K562 (cell line): ENCODE results near the gene KISS1. TPM values are rescaled to one million over a fixed set of nuclear protein-coding genes. Genes with fewer than 3 reads are reported as not detected.

Experiments
- ATAC-seq: fragments of 200-7000 bp; cut with Tn5 transposase; 3 replicates; pipeline ENCODE4 v1.9.1; 2020; ENCODE audit warnings: moderate library complexity
- BruUV-seq: library from RNA; stranded (reverse); fragments of 400-500 nt; replicated peaks from 2 replicates; lab custom pipeline; 2021; lab: Mats Ljungman, UMichigan
- CTCF ChIA-PET: fragments of 300-600 bp; formaldehyde crosslinking; extraction: SDS; loops from one replicate; lab custom pipeline; 2021; ENCODE audit warnings: low intra/inter-chr PET ratio; lab: Yijun Ruan, JAX
- POLR2A ChIA-PET: fragments of 300-600, 350-650 bp; sonication (Branson Sonifier 250); formaldehyde crosslinking; extraction: SDS; loops from one replicate; lab custom pipeline; 2021; ENCODE audit warnings: antibody characterized with exemption, inconsistent platforms; lab: Yijun Ruan, JAX
- DNase-seq, 4 experiments: peaks; one replicate each; pipeline versions ENCODE4 v3.0.0 to v3.0.0-alpha.2; 2011 to 2018; ENCODE audit warnings: low spot score in 3 of 4, mixed read lengths in 3 of 4; ENCODE audit errors: extremely low read depth in 1 of 4
- FAIRE-seq: peaks from 2 replicates; lab custom pipeline; 2011; peaks lifted over from hg19 to GRCh38; lab: Jason Lieb, UNC
- H2AFZ ChIP-seq: 2 replicates; pipeline ENCODE4 v1.6.0; 2011; ENCODE audit warnings: low read depth, low read length, control low read depth, inconsistent platforms
- H3K27ac ChIP-seq: fragments of 200-600 bp; 3 replicates; pipeline ENCODE4 v1.8.0; 2011; ENCODE audit warnings: low read depth, mild to moderate bottlenecking, control low read depth, inconsistent platforms, low read length, moderate library complexity, mixed read lengths; ENCODE audit errors: extremely low read depth
- H3K27me3 ChIP-seq, 2 experiments: fragments of 300-600 bp in 1 of 2; 2 replicates in 1 of 2; 3 replicates in 1 of 2; pipeline versions ENCODE4 v1.6.0 to v1.8.0; 2011; ENCODE audit warnings: inconsistent platforms in 2 of 2, low read length in 2 of 2, mild to moderate bottlenecking in 1 of 2, mixed read lengths in 1 of 2, moderate library complexity in 1 of 2; ENCODE audit not compliant: control insufficient read depth in 2 of 2, insufficient read depth in 2 of 2
- H3K36me3 ChIP-seq: fragments of 300-600 bp; 3 replicates; pipeline ENCODE4 v1.8.0; 2011; ENCODE audit warnings: mild to moderate bottlenecking, low read length, inconsistent platforms; ENCODE audit not compliant: control insufficient read depth, insufficient read depth
- H3K4me1 ChIP-seq, 2 experiments: fragments of 200-600 bp in 1 of 2; replicated peaks in 1 of 2; 2 replicates in 1 of 2; 3 replicates in 1 of 2; pipeline versions ENCODE4 v1.5.1 to v1.8.0; 2011; ENCODE audit warnings: inconsistent platforms in 2 of 2, low read length in 2 of 2, mild to moderate bottlenecking in 1 of 2, mixed read lengths in 1 of 2, moderate library complexity in 1 of 2; ENCODE audit not compliant: control insufficient read depth in 2 of 2, insufficient read depth in 2 of 2
- H3K4me2 ChIP-seq: 2 replicates; pipeline ENCODE4 v1.6.1; 2011; ENCODE audit warnings: low read length, control low read depth, inconsistent platforms, mixed read lengths; ENCODE audit not compliant: insufficient read depth
- H3K4me3 ChIP-seq: fragments of 200-600 bp; sonication (generic), shearing (Covaris generic); 2 replicates; pipeline ENCODE4 v1.5.1; 2016; ENCODE audit warnings: control low read depth, inconsistent platforms
- H3K79me2 ChIP-seq: fragments of 200-600 bp; 3 replicates; pipeline ENCODE4 v1.8.0; 2011; ENCODE audit warnings: low read length, inconsistent platforms; ENCODE audit not compliant: control insufficient read depth, insufficient read depth
- H3K9ac ChIP-seq, 2 experiments: 2 replicates each; pipeline versions ENCODE4 v1.6.0 to v1.6.1; 2011; ENCODE audit warnings: low read depth in 2 of 2, low read length in 2 of 2, control low read depth in 1 of 2, inconsistent platforms in 1 of 2, mild to moderate bottlenecking in 1 of 2, mixed read lengths in 1 of 2; ENCODE audit not compliant: insufficient read depth in 1 of 2
- H3K9me1 ChIP-seq: one replicate; pipeline ENCODE4 v1.6.0; 2011; ENCODE audit warnings: inconsistent platforms, mild to moderate bottlenecking, low read length, moderate library complexity; ENCODE audit not compliant: control insufficient read depth, insufficient read depth
- H3K9me3 ChIP-seq: replicated peaks from 2 replicates; pipeline ENCODE4 v1.5.1; 2011; ENCODE audit warnings: low read depth, low read length, inconsistent platforms; ENCODE audit not compliant: control insufficient read depth, insufficient read depth
- H4K20me1 ChIP-seq: replicated peaks from 2 replicates; pipeline ENCODE4 v1.6.1; 2011; ENCODE audit warnings: low read length, inconsistent platforms, mixed read lengths; ENCODE audit not compliant: control insufficient read depth, insufficient read depth
- ARNT ChIP-seq, 2 experiments: fragments of 450-650 bp; IDR thresholded peaks; 2 replicates each; pipeline ENCODE4 v1.6.1; 2016; ENCODE audit warnings: mild to moderate bottlenecking in 1 of 2
- BACH1 ChIP-seq: fragments of 200-800 bp; sonication (Bioruptor generic); IDR thresholded peaks from 2 replicates; pipeline ENCODE4 v1.6.1; 2016; ENCODE audit warnings: missing genetic modification characterization, missing compliant biosample characterization
- CGGBP1 ChIP-seq: fragments of 250-450 bp; sonication (Bioruptor Pico); IDR thresholded peaks from 2 replicates; pipeline ENCODE4 v1.9.0; 2021; ENCODE audit warnings: mild to moderate bottlenecking
- DPF2 ChIP-seq: fragments of 450-650 bp; IDR thresholded peaks from 2 replicates; pipeline ENCODE4 v1.6.1; 2016
- FOXA1 ChIP-seq: fragments of 450-650 bp; IDR thresholded peaks from 2 replicates; pipeline ENCODE4 v1.6.1; 2016; ENCODE audit warnings: mild to moderate bottlenecking, borderline replicate concordance
- IFI16 ChIP-seq: fragments of 250-450 bp; sonication (Bioruptor Pico); IDR thresholded peaks from 2 replicates; pipeline ENCODE4 v2.1.2; 2022; ENCODE audit warnings: mild to moderate bottlenecking, inconsistent platforms
- KLF13 ChIP-seq: fragments of 450-650 bp; IDR thresholded peaks from 2 replicates; pipeline ENCODE4 v1.6.1; 2016; ENCODE audit warnings: missing genetic modification characterization, low read depth, mild to moderate bottlenecking, missing compliant biosample characterization, moderate library complexity, borderline replicate concordance
- MNT ChIP-seq, 2 experiments: fragments of 450-650 bp; conservative IDR thresholded peaks; 2 replicates each; pipeline ENCODE4 v1.6.1; 2017; ENCODE audit warnings: mild to moderate bottlenecking in 2 of 2, moderate library complexity in 2 of 2
- PTRF ChIP-seq: fragments of 450-650 bp; IDR thresholded peaks from 2 replicates; pipeline ENCODE4 v1.6.1; 2016; ENCODE audit warnings: mild to moderate bottlenecking, missing genetic modification characterization, missing compliant biosample characterization
- TAF7 ChIP-seq: fragments of 450-650 bp; IDR thresholded peaks from 2 replicates; pipeline ENCODE4 v1.6.1; 2016; ENCODE audit warnings: missing genetic modification characterization, missing compliant biosample characterization
- ZFPM2 ChIP-seq: fragments of 250-450 bp; sonication (Bioruptor Pico); IDR thresholded peaks from 2 replicates; pipeline ENCODE4 v1.5.1; 2022; ENCODE audit warnings: mild to moderate bottlenecking
- ZNF274 ChIP-seq: IDR thresholded peaks from 2 replicates; pipeline ENCODE4 v1.6.1; 2011; ENCODE audit warnings: low read depth, mild to moderate bottlenecking, low read length, moderate library complexity, borderline replicate concordance
- ZNF316 ChIP-seq: fragments of 450-650 bp; IDR thresholded peaks from 2 replicates; pipeline ENCODE4 v1.6.1; 2016
- WGBS: fragments of 100-300 bp; shearing (Covaris generic); methylation state at CpG from one replicate; pipeline ENCODE4 v1.1.6; 2016; ENCODE audit warnings: low coverage, mixed read lengths; ENCODE audit not compliant: insufficient coverage; ENCODE audit errors: missing lambda C conversion rate; 5-methylcytosine and 5-hydroxymethylcytosine counted together
- in situ Hi-C: fragments of 300-500 bp; cut with MboI; formaldehyde crosslinking; loops from 4 replicates; pipeline ENCODE4 v1.15.0; 2018; ENCODE audit warnings: inconsistent platforms, mixed read lengths
- intact Hi-C: fragments of 100-400 bp; cut with micrococcal nuclease; formaldehyde crosslinking; loops from 2 replicates; pipeline ENCODE4 v1.14.2; 2022
- polyA plus RNA-seq, 8 experiments: library from polyadenylated mRNA; depleted of rRNA in 4 of 8; stranded (reverse) in 5 of 8; unstranded in 3 of 8; fragments of >200 nt; fragmentation: Nextera tagmentation in 2 of 8; fragmentation: Illumina TruSeq in 1 of 8; extraction: Ambion mirVana in 2 of 8; extraction: Trizol in 1 of 8; gene quantifications; 2 replicates each; pipeline versions ENCODE4 v1.2.1 to v1.2.3, GENCODE V29; 2011 to 2014; ENCODE audit warnings: inconsistent platforms in 1 of 8, missing spikeins in 1 of 8
- total RNA-seq, 7 experiments: library from RNA; depleted of rRNA in 6 of 7; stranded (reverse); fragments of >200 nt in 6 of 7; fragmentation: Illumina TruSeq in 2 of 7; extraction: Trizol in 2 of 7; gene quantifications; 2 replicates each; pipeline versions ENCODE4 v1.2.1 to v1.2.3, GENCODE V29; 2011 to 2021; ENCODE audit warnings: low replicate concordance in 1 of 7
- TF ChIP-seq, protein P1 (sequence below): sonication (generic); formaldehyde crosslinking; IDR thresholded peaks from 2 replicates; pipeline ENCODE4 v1.8.0; 2022; ENCODE audit warnings: missing genetic modification reagents, mild to moderate bottlenecking, borderline replicate concordance
- TF ChIP-seq, protein P2 (sequence below): fragments of 450-650 bp; formaldehyde crosslinking; IDR thresholded peaks from 2 replicates; pipeline ENCODE4 v1.4.0; 2020; ENCODE audit warnings: mild to moderate bottlenecking, moderate library complexity
- TF ChIP-seq, protein P3 (sequence below): sonication (generic); formaldehyde crosslinking; IDR thresholded peaks from 2 replicates; pipeline ENCODE4 v1.8.1; 2022; ENCODE audit warnings: missing genetic modification reagents
- TF ChIP-seq, protein P4 (sequence below): sonication (generic); formaldehyde crosslinking; IDR thresholded peaks from 2 replicates; pipeline ENCODE4 v1.9.0; 2022; ENCODE audit warnings: mild to moderate bottlenecking, missing genetic modification reagents

Gene KISS1
- total and polyA plus RNA-seq, 9 of the 15 experiments (the other 6 are each of a cell fraction or from before 2014, with no cell fraction given), result 0.31 TPM; not detected in 8

DNA sequence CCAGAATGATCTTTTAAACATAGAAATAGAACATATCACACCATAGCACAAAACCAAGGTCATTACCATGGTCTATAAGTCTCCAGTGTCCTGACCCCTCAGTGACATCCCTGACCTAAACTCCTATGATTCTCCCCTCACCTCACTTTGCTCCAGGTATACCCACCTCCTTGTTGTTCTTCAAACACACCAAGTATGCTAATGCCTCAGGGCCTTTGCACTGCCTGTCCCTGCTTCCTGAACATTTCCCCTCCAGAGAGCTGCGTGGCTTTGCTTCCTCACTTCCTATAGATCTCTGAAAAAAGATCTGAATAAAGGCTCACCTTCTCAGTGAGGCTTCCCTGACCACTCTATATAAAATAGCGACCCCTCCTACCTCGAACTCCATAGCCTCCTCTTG is 16.4 kb upstream of the KISS1 start:
- H3K79me2 ChIP-seq, result no peaks in the 10 kb centered on the region
- CTCF ChIA-PET, result no interaction called here
- BruUV-seq, result no TSS peak
- no peak overlapping the region for H3K9ac ChIP-seq
- intact Hi-C loops, result no loop called here
- no peak for FAIRE-seq
- no peak for DNase-seq
- H3K4me3 ChIP-seq, result no peak overlapping the region
- H4K20me1 ChIP-seq, result no peaks in the 10 kb centered on the region
- H3K36me3 ChIP-seq, result no peaks in the 10 kb centered on the region
- no peak for ATAC-seq
- H3K4me2 ChIP-seq, result no peak overlapping the region
- H3K4me1 ChIP-seq, result peaks cover 0 to 10% of the 10 kb centered on the region in 2 experiments; a peak in 3 of 5 replicates
- in situ Hi-C loops, result loop anchor here (5.0 kb wide), 1 partner anchor 150 kb away; no protein-coding TSS in a partner anchor
- H3K9me1 ChIP-seq, result no peaks in the 10 kb centered on the region
- H3K9me3 ChIP-seq, result no peaks in the 10 kb centered on the region
- peaks cover 4 to 15% of the 10 kb centered on the region in 2 experiments; a peak in 2 of 5 replicates for H3K27me3 ChIP-seq
- no peak overlapping the region for H2AFZ ChIP-seq
- POLR2A ChIA-PET, result no interaction called here
- H3K27ac ChIP-seq, result no peak overlapping the region
- 0% methylated on average over 3 of the region's 3 CpGs for WGBS
- no peak for TF ChIP-seq BACH1 (tag)
- TF ChIP-seq PTRF (tag), result no peak
- no peak for TF ChIP-seq ZFPM2 (CRISPR knock-in tag)
- no peak for TF ChIP-seq ARNT (IDR thresholded peaks at IDR 0.05)
- TF ChIP-seq, protein P1, sequence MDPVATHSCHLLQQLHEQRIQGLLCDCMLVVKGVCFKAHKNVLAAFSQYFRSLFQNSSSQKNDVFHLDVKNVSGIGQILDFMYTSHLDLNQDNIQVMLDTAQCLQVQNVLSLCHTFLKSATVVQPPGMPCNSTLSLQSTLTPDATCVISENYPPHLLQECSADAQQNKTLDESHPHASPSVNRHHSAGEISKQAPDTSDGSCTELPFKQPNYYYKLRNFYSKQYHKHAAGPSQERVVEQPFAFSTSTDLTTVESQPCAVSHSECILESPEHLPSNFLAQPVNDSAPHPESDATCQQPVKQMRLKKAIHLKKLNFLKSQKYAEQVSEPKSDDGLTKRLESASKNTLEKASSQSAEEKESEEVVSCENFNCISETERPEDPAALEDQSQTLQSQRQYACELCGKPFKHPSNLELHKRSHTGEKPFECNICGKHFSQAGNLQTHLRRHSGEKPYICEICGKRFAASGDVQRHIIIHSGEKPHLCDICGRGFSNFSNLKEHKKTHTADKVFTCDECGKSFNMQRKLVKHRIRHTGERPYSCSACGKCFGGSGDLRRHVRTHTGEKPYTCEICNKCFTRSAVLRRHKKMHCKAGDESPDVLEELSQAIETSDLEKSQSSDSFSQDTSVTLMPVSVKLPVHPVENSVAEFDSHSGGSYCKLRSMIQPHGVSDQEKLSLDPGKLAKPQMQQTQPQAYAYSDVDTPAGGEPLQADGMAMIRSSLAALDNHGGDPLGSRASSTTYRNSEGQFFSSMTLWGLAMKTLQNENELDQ, result no peak
- TF ChIP-seq CGGBP1 (CRISPR knock-in tag), result no peak
- TF ChIP-seq DPF2, result no peak
- TF ChIP-seq, protein P2, sequence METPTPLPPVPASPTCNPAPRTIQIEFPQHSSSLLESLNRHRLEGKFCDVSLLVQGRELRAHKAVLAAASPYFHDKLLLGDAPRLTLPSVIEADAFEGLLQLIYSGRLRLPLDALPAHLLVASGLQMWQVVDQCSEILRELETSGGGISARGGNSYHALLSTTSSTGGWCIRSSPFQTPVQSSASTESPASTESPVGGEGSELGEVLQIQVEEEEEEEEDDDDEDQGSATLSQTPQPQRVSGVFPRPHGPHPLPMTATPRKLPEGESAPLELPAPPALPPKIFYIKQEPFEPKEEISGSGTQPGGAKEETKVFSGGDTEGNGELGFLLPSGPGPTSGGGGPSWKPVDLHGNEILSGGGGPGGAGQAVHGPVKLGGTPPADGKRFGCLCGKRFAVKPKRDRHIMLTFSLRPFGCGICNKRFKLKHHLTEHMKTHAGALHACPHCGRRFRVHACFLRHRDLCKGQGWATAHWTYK (CRISPR knock-in tag), result no peak
- TF ChIP-seq, protein P3, sequence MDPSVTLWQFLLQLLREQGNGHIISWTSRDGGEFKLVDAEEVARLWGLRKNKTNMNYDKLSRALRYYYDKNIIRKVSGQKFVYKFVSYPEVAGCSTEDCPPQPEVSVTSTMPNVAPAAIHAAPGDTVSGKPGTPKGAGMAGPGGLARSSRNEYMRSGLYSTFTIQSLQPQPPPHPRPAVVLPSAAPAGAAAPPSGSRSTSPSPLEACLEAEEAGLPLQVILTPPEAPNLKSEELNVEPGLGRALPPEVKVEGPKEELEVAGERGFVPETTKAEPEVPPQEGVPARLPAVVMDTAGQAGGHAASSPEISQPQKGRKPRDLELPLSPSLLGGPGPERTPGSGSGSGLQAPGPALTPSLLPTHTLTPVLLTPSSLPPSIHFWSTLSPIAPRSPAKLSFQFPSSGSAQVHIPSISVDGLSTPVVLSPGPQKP (CRISPR knock-in tag), result no peak
- no peak for TF ChIP-seq KLF13 (tag)
- TF ChIP-seq FOXA1, result no peak
- TF ChIP-seq, protein P4, sequence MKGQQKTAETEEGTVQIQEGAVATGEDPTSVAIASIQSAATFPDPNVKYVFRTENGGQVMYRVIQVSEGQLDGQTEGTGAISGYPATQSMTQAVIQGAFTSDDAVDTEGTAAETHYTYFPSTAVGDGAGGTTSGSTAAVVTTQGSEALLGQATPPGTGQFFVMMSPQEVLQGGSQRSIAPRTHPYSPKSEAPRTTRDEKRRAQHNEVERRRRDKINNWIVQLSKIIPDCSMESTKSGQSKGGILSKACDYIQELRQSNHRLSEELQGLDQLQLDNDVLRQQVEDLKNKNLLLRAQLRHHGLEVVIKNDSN, result no peak
- TF ChIP-seq ZNF316, result no peak
- no peak for TF ChIP-seq IFI16 (CRISPR knock-in tag)
- TF ChIP-seq MNT (conservative IDR thresholded peaks at IDR 0.05), result no peak
- TF ChIP-seq TAF7, result no peak
- TF ChIP-seq ZNF274, result no peak
